ENCODE measurements around the gene CCP110.
A peak's percentile ranks its signal among the peaks of the same experiment; 100 is the strongest.

The CCP110 gene

DNA sequence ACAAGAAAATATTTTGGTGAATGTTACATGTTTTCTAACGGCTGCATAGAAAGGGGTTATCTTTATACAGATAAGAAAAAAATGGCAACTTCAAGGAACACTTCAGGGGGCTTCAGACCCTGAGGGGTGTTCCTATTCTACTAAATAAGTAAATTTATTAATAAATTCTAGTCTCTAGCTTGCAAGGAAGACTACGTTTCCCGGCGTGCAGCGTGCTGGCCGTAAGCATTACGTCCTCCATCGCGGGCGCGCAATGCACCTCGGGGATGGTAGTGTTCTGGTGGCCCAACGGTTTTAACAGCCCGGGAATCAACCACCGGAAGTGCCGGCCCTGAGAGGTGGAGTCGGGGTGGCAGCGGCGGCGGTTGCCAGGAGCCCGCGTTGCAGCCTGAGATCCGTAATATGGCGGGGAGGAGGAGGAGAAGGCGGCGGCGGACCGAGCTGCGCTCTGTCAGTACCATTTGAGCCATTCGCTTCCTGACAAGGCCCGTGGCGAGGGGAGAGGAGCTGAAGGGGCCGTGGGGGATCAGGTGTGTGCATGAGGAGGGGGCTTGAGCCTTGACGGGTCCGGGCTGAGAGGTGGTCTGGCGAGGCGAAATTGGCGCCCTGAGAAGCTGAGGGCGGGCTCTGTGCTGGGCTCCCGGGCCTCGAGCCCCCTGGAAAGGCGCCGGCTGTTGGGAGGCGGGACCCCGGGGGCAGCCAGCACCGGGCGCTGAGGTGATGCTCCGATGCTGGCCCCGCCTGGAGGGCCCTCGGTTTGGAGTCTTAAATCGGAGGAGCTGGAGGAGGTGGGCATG, at the start of gene CCP110:
TSS of gene CCP110 (plus strand) at position 384 of the 797 bp plus-strand sequence. CDS start 3,940 bp downstream, outside the sequence.
- DNase-seq (ENCODE audit: low read depth, low spot score), result peak; percentile 94

DNA sequence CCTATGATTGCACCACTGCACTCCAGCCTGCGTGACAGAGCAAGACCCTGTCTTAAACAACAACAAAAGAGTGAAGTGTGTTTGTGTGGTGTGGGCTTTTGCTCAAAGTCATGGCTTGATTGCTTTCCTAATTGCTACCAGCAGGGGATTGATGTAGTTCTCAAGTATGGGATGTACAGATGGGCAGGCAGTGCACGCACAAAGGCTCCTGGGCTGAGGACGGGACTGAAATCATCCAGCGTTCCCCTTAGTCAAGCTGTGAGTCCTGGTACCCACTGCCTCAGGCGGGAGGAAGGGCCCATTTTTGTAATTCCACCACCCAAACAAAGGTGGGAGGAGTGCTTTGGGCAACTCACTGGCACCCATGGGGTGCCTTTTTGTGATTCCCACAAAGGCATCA, 49.1 kb upstream of the CCP110 start:
- no peak for DNase-seq (ENCODE audit: low read depth, low spot score)

- DNase-seq (ENCODE audit: low read depth, low spot score), result no peak
Measured at GRCh38 chr16:19478505-19478904, 45.2 kb upstream of the CCP110 start.

GRCh38 chr16:19479302-19479721, 44.4 kb upstream of the CCP110 start:
- no peak for DNase-seq (ENCODE audit: low read depth, low spot score)

- DNase-seq (ENCODE audit: low read depth, low spot score), result no peak
Measured at GRCh38 chr16:19481296-19481695, 42.4 kb upstream of the CCP110 start.

DNA sequence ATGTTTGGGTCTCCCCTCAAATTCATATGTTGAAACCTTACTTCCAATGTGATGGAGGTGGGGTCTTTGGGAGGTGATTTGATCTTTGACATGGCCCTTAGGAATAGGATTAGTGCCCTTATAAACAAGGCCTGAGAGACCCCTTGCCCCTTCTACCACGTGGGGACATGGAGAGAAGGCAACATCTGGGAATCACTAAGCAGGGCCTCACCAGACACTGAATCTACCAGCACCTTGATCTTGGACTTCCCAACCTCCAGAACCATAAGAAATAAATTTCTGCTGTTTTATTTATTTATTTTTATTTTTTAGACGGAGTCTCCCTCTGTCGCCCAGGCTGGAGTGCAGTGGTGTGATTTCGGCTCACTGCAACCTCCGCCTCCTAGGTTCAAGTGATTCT, 42.0 kb upstream of the CCP110 start:
- no peak for DNase-seq (ENCODE audit: low read depth, low spot score)

DNA sequence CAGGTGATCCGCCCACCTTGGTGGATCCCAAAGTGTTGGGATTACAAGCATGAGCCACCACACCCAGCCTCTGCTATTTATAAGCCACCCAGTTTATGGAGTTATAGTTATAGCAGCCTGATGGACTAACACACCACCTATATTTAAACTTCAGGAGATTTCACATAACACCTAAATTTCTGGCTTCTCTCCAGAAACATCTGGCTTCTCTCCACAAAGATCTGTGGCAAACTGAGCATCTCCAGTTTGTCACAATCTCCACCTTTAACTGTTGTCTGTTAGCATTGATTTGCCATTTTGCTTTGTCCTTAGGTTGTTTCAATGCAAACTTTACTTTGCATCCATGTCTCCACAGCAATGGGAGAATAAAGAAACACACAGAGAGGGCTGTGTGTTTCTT, 41.5 kb upstream of the CCP110 start:
- no peak for DNase-seq (ENCODE audit: low read depth, low spot score)

DNA sequence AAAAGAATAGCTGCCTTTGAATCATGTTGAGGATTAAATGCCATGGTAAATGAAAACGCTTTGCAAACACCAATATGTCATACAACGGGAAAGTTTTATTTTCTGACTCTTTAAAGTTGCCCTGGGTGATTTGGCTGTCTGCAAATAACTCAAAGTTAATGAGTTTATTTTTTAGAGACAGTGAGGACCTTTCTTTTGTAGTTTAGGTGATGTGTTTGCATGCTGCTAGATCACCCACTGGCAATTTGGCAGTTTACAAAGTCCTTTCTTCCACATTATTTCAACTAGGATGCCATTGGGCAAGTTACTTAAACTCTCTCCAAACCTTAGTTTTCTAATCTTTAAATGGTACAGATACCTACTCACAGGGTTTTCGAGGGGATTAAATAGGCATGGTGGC, 39.6 kb upstream of the CCP110 start:
- DNase-seq (ENCODE audit: low read depth, low spot score), result no peak

DNA sequence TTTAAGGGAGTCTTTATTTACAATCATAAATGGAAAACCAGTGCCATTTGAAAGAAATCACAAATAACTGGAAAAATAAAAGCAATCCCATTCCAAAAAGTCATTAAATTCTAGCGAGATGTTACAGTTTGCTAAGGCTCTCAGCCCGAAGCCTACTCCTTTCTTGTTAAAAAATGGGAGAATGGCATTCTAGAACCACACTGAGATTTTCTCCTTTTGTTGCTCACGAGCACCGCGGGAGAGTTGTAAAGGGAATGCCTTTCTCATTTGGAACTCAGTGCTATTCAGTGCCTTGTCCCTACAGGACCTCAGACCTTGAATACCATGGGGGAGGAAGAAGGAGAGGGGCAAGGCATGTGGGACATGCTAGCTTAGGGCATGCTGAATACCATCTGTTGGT, 38.1 kb upstream of the CCP110 start:
- no peak for DNase-seq (ENCODE audit: low read depth, low spot score)

DNA sequence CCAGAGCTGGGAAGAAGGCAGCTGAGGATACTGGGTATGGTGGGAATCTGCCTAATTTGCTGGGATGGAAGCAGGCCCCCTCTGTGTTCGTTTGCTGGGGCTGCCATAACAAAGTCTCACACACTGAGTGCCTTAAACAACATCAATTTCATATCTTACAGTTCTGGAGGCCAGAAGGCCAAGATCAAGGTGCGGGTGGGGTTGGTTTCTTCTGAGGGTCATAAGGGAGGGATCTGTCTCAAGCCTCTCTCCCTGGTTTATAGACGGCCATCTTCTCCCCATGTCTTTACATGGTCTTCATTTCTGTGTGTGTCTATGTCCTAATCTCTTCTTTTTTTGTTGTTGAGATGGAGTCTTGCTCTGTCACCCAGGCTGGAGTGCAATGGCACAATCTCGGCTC, 37.7 kb upstream of the CCP110 start:
- no peak for DNase-seq (ENCODE audit: low read depth, low spot score)

DNA sequence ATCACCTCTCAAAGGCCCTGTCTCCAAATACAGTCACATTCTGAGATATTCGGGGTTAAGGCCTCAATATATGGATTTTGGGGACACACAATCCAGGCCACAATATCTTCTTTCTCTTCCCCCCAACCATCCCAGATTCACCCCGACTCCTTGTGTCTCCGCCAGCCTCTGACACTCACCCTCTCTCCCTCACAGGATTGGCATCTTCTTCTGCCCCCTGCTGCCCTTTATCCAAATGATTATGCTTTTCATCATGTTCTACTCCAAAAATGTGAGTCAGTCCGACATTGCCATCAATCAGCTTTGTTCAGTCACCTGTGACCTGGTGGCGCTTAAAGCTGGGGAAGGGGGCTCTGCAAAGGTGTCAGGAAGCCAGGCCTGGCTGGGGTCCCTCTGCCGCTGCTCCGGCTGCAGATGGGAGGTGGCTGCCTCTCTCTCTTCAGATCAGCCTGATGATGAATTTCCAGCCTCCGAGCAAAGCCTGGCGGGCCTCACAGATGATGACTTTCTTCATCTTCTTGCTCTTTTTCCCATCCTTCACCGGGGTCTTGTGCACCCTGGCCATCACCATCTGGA, 36.9 kb upstream of the CCP110 start:
- no peak for DNase-seq (ENCODE audit: low read depth, low spot score)

DNA sequence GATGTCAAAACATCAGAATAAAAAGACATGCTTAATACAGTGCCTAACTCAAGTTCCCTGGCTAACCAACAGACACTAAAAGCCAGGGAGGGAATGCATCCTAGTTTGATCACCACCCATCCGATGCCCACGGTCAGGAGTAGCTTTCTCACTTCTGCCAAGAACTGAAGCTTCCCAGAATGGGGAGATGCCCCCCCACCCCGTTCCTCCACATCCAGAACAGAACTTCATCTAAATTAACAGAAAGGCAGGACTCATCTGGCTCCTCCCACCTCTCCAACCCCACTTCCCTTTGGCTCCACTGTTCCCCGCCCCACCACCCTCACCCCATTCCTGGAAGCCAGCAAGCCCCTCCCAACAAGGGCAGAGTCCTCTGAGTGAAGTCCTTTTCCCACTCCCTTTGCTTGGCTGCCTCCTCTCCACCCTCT, 35.5 kb upstream of the CCP110 start:
- DNase-seq (ENCODE audit: low read depth, low spot score), result no peak

DNA sequence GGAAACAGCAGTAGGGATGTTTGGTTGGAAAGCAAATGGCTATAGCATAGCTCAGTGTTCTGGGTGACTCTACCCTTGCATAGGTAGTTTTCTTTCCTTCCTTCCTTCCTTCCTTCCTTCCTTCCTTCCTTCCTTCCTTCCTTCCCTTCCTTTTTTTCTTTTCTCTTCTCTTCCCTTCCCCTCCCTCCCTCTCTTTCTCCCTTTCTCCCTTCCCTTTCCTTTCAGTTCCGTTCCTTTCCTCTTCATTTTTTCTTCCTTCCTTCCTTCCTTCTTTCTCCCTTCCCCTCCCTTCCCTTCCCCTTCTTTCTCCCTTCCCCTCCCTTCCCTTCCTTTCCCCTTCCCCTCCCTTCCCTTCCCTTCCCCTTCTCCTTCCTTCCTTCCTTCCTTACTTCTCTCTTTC, 33.1 kb upstream of the CCP110 start:
- no peak for DNase-seq (ENCODE audit: low read depth, low spot score)

DNA sequence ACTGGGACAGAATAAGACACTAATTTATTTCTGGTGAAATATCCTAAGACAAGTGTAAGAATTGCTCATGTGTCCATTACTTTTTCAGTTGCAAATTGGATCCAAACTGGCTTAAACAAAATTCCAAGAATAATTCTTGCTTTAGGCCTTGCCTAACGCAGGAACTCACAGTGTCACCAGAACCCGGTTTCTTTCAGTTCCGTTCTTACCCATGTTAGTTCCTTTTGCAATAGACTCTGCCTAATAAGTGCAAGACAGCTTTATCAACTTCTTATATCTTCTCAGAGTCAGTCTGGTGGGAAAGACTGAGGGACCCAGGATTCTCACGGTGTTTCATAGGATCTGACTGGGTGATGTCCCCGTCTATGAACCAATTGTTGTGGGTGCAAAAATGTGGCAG, 26.6 kb upstream of the CCP110 start:
- DNase-seq (ENCODE audit: low read depth, low spot score), result no peak

GRCh38 chr16:19499006-19499405, 24.7 kb upstream of the CCP110 start:
- no peak for DNase-seq (ENCODE audit: low read depth, low spot score)

DNA sequence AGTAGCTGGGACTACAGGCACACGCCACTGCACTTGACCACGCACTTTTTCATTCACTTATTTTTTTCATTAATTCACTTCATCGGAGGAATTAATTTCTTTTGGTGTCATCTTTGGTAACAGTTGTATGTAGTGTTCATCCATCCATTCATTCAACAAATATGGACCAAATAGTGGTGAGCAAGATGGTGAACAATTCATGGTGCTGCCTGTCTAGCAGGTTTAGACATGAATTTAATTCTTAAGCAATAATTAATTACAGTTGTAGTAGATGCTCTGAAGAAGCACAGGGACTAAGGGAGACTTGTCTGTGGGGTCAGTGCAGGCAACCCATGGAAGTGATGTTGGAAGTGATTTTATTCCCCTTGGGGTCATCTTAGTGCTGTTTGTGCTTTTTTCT, 24.3 kb upstream of the CCP110 start:
- no peak for DNase-seq (ENCODE audit: low read depth, low spot score)

- peak; percentile 36 for DNase-seq (ENCODE audit: low read depth, low spot score)
Measured at GRCh38 chr16:19502395-19503131, 21.2 kb upstream of the CCP110 start.

DNA sequence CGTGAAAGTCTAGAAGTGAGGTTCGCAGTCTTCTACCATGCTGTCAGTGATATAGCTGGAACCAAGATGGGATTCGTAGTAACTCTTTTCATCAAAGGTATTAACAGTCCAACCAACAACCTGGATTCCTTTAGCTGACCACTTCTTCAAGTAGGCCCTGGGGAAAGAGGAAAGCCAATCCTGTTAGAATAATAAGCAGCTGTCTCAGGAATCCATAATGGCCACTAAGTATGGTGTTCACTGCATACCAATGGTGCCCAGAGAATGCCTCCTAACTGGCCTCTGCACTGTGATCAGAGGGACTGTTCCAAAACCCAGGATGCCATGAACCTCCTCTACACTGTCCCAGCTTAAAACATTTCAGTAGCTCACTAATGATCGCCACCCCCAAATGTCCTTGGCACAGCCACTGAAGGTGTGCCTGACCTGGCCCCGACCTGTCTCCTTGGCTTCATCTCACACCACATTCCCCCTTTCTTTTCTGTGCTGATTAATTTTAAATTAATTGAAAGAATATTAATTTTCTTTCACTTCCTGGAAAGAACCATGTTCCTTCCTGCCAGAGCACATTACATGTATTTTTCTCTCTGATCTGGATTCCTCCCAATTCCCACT, 20.2 kb upstream of the CCP110 start:
- DNase-seq (ENCODE audit: low read depth, low spot score), result no peak

- no peak for DNase-seq (ENCODE audit: low read depth, low spot score)
Measured at GRCh38 chr16:19505600-19506303, 18.0 kb upstream of the CCP110 start.

DNA sequence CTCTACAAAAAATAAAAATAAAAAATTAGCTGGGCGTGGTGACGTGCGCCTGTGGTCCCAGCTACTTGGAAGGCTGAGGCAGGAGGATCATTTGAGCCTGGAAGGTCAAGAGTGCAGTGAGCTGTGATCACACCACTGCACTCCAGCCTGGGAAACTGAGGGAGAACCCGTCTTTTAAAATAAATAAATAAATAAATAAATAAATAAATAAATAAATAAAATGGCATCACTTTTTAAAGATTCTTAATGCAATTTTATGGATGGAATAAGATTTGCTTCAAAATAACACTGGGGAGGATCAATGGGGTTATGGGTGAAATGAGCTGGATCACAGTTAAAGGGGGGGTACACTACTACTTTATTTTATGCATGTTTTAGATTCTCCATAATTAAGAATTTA, 16.8 kb upstream of the CCP110 start:
- DNase-seq (ENCODE audit: low read depth, low spot score), result no peak

DNA sequence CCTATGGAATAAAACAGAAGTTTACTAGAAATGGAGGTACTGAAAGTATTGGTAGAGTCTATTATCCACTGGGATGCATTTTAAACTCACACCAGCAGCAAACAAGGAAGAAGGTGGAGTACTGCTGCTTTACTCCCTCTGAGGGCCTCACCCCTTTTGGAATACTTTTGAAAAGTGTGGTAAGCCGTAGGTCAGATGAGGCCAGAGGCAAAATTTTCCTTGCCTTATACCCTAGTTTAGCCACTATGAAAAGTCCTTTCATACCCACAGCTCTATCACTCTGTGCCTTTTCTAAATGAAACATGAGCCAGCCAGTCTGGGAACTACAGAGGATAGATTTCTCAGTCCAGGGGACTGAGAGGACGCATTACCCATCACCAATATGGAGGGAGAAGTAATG, 15.9 kb upstream of the CCP110 start:
- DNase-seq (ENCODE audit: low read depth, low spot score), result no peak

DNA sequence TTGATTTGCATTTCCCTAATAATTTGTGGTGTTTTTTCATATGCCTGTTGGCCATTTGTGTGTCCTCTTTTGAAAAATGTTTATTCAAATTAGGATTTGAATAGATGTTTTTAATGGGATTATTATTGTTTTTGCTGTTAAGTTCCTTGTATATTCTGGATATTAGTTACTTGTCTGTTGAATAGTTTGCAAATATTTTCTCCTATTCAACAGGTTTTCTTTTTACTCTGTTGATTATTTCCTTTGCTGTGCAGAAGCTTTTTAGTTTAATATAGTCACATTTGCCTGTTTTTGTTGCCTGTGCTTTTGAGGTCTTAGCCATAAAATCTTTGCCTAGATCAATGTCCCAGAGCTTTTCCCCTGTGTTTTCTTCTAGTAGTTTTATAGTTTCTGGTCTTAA, 11.4 kb upstream of the CCP110 start:
- no peak for DNase-seq (ENCODE audit: low read depth, low spot score)

Data from activated CD4-positive, CD25-positive, alpha-beta regulatory T cell treated with anti-CD3 and anti-CD28 coated beads, Interleukin-2, amount 50 U/mL, for 16 hours (primary cell).